GM19328 (cell line): Measurements from ENCODE around the gene STK4.

Experiments
- ATAC-seq: cut with Tn5 transposase; IDR thresholded peaks from one replicate; pipeline ENCODE4 v1.9.1; 2021; ENCODE audit warnings: mild to moderate bottlenecking, moderate library complexity; ENCODE audit not compliant: unreplicated experiment

Gene STK4

GRCh38 chr20:45082468-45082867, 116.2 kb downstream of the STK4 start:
- no peak for ATAC-seq

- ATAC-seq = no peak
These were observed 116.8 kb downstream of the STK4 start for GRCh38 chr20:45083127-45083526.

GRCh38 chr20:45085289-45085688, 119.0 kb downstream of the STK4 start:
- ATAC-seq = no peak

- no peak for ATAC-seq
These were observed 119.6 kb downstream of the STK4 start for GRCh38 chr20:45085867-45086266.

GRCh38 chr20:45087097-45087790, 120.9 kb downstream of the STK4 start:
- ATAC-seq = no peak

GRCh38 chr20:45087814-45088213, 121.5 kb downstream of the STK4 start:
- ATAC-seq = no peak

- no peak for ATAC-seq
These were observed 121.9 kb downstream of the STK4 start for GRCh38 chr20:45088247-45088646.

- ATAC-seq = no peak
These were observed 124.2 kb downstream of the STK4 start for GRCh38 chr20:45090481-45090880.

- ATAC-seq = no peak
These were observed 125.1 kb downstream of the STK4 start for GRCh38 chr20:45091366-45091765.

- ATAC-seq = no peak
These were observed 126.6 kb downstream of the STK4 start for GRCh38 chr20:45092898-45093297.

- no peak for ATAC-seq
These were observed 127.9 kb downstream of the STK4 start for GRCh38 chr20:45094201-45094600.

GRCh38 chr20:45094864-45095574, 128.7 kb downstream of the STK4 start:
- ATAC-seq = no peak

GRCh38 chr20:45095805-45096238, 129.5 kb downstream of the STK4 start:
- no peak for ATAC-seq

GRCh38 chr20:45096781-45097180, 130.5 kb downstream of the STK4 start:
- no peak for ATAC-seq

- ATAC-seq = no peak
These were observed 131.3 kb downstream of the STK4 start for GRCh38 chr20:45097485-45098102.

GRCh38 chr20:45098103-45098773, 131.9 kb downstream of the STK4 start:
- ATAC-seq = no peak

- ATAC-seq = no peak
These were observed 134.4 kb downstream of the STK4 start, which contains the start of gene KCNS1 for GRCh38 chr20:45100563-45101245. TSS of gene KCNS1 (minus strand) at chr20:45101127. CDS start at chr20:45099236, 1,891 bp downstream.

- ATAC-seq = no peak
These were observed 135.1 kb downstream of the STK4 start for GRCh38 chr20:45101333-45101850.

- ATAC-seq = no peak
These were observed 136.8 kb downstream of the STK4 start for GRCh38 chr20:45103072-45103471.

- no peak for ATAC-seq
These were observed 138.5 kb downstream of the STK4 start for GRCh38 chr20:45104786-45105185.

GRCh38 chr20:45105317-45105716, 139.0 kb downstream of the STK4 start:
- ATAC-seq = no peak
